GM10847 (cell line): Measurements from ENCODE around the gene IL18BP.

Source experiments
- POLR2A ChIP-seq: IDR thresholded peaks from 2 replicates; pipeline ENCODE4 v1.6.1; 2011; ENCODE audit not compliant: insufficient read length; ENCODE audit errors: extremely low read depth

The IL18BP gene

DNA sequence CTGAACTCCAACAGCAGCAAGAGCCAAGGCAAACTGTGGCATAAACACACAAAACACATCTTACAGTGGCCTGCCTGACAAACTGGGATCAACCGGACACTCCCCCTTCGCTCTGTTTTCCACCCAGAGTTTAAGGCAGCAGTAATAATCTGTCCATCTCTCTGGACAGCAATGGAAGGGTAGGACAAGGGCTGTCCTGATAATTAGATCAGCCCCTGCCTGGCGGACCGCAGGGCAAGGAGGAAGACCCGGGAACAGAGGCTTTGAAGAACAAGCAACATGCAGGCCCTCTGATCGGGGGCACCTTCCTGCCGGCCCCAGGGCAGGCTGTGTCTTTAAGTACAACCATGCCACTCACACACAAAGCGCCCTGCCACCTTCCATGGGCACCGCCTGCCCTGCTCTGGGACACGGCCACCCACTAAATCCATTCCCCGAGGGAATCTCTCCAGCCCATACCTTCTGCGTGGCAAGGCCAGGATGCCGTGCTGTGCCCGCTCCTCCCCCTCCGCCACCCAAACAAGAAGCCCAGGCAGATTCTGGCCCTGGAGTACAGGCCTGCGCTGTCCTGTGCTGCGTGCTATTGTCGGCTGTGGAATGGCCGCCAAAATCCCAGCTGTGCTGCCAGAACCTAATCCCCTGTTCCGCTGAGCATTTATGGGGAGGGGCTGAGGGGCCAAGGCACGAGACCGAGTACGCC is 42.8 kb downstream of the IL18BP start:
- TF ChIP-seq POLR2A, result peak; percentile 25

DNA sequence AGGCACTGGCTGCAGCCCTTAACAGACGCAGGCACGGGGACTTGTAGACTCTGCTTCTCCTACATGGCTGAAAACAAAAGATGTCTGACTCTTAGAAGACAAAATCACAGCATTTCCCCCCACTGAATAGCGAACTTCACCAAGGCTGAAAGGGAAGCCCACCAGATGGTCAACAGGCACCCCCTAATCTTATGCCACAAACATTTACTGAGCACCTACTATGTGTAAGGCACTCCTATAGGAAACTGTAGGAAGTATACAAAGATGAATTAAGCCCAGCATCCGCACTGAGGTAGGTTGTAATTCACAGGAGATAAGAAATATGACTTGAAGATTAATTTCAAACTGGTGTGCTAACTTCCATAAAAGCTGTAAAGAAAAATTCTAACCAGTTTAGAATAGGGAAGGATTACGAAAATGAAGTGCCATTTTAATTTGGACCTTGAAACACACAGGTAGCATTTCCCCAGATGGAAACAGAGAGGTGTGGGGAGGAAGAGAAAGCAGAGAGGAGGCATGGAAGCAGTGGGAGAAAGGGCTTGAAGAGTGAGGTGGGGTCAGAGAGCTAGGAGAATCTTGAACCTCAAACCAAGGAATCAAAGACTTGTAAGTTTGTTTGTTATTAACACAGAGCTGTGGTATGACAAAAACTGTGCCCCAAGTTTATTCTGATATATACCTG is 43.5 kb downstream of the IL18BP start:
- no peak for TF ChIP-seq POLR2A

DNA sequence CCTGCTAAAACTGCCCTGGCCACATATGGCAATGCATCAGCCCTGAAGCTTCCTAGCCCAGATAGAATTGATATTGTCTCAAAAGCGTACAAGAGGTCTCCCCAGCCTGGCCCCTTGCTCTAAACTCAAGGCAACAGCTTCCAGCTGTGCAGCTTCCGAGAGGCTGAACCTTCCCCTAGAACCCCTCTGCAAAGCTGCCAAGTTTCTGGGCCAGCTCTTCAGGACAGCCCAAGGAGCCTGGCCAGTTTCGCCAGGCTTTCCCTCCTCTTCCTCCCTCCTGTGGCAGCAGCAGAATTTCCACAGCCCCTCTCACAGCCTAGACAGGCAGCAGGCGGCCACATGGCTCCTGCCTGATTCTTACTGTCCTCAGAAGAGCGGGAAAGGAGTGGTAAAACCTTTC is 47.1 kb downstream of the IL18BP start:
- no peak for TF ChIP-seq POLR2A

DNA sequence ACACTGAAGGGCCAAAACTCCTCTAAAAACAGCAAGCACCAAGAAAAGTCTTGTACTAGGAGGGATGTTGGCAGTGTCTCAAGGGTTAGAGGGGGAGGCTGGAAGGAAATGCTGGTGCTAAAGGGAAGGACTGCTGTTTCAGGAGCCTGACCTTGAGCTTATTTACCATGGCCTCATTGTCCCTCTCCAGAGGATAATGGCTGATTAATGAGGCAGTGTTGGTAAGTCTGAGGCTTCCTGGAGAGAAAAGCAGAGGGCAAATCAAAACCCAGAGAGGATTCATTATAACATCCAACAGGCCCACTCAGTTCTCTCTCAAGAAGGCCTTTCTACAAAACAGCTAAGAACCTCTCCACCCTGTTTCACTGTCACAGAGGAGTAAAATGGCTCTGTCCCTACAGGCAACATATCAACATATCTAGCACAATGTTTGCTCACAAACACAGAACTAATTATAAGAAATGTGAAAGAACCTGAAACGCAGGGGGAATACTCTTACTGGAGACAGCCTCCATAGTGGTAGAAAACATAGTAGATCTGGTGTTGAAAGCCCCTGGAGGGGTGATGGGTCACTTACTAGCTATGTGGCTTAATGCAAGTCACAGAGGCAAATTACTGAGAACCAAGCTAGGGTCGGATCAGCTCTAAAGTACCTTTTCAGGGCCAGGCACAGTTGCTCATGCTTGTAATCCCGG is 50.2 kb downstream of the IL18BP start:
- TF ChIP-seq POLR2A, result no peak
